B cell (primary cell): Measurements from ENCODE around the gene PPFIA2. TPM values are rescaled to one million over a fixed set of nuclear protein-coding genes. Genes with fewer than 3 reads are reported as not detected.

Experiments
- ATAC-seq: fragments of 200-7000 bp; cut with Tn5 transposase; one replicate; pipeline ENCODE4 v1.10.0; 2021; ENCODE audit warnings: low read depth, mild to moderate bottlenecking, moderate number of reproducible peaks, moderate library complexity
- CTCF ChIA-PET: fragments of 350-600 bp; sonication (Branson Sonifier 250); formaldehyde crosslinking; loops from one replicate; lab custom pipeline; 2021; ENCODE audit warnings: antibody characterized with exemption, inconsistent platforms; lab: Charles Lee
- POLR2A ChIA-PET: fragments of 350-600 bp; sonication (Branson Sonifier 250); formaldehyde crosslinking; loops from one replicate; lab custom pipeline; 2021; ENCODE audit warnings: antibody characterized with exemption; lab: Charles Lee
- DNase-seq: peaks from one replicate; pipeline ENCODE4 v3.0.0; 2013
- H2AFZ ChIP-seq: 2 replicates; pipeline ENCODE4 v1.6.1; 2012; ENCODE audit warnings: mild to moderate bottlenecking, low read depth, low read length; ENCODE audit not compliant: insufficient read depth, poor library complexity, severe bottlenecking
- H3K27ac ChIP-seq, 2 donors: 1 replicate in 1 of 2; 2 replicates in 1 of 2; pipeline ENCODE4 v1.5.1; 2012 to 2013; ENCODE audit warnings: low read length in 2 of 2, mild to moderate bottlenecking in 2 of 2, moderate library complexity in 1 of 2
- H3K27me3 ChIP-seq, 4 experiments: fragments of 200-600 bp in 1 of 4; sonication (generic) in 1 of 4; replicated peaks in 1 of 4; 1 replicate in 2 of 4; 2 replicates in 2 of 4; pipeline versions ENCODE4 v1.6.1 to v1.7.0; 2013 to 2016; ENCODE audit warnings: low read length in 3 of 4, mild to moderate bottlenecking in 2 of 4, mixed read lengths in 1 of 4, moderate library complexity in 1 of 4; ENCODE audit not compliant: insufficient read depth in 4 of 4, control insufficient read depth in 3 of 4; ENCODE audit errors: control extremely low read depth in 1 of 4
- H3K36me3 ChIP-seq, 2 experiments: replicated peaks in 1 of 2; 1 replicate in 1 of 2; 2 replicates in 1 of 2; pipeline versions ENCODE4 v1.6.1 to v1.7.1; 2013; ENCODE audit warnings: low read length in 1 of 2; ENCODE audit not compliant: insufficient read depth in 2 of 2, control insufficient read depth in 1 of 2; ENCODE audit errors: control extremely low read depth in 1 of 2, extremely low read depth in 1 of 2
- H3K4me1 ChIP-seq, 2 donors: fragments of 200-600 bp in 1 of 2; sonication (generic) in 1 of 2; 1 replicate in 1 of 2; 2 replicates in 1 of 2; pipeline versions ENCODE4 v1.5.1 to v1.6.1; 2013 to 2017; ENCODE audit warnings: low read length in 2 of 2; ENCODE audit not compliant: control insufficient read depth in 2 of 2, insufficient read depth in 2 of 2
- H3K4me2 ChIP-seq: replicated peaks from 2 replicates; pipeline ENCODE3; 2012; ENCODE audit warnings: mild to moderate bottlenecking, low read depth, low read length; ENCODE audit not compliant: poor library complexity, severe bottlenecking
- H3K4me3 ChIP-seq, 5 experiments: fragments of 200-600 bp in 1 of 5; sonication (generic) in 1 of 5; 1 replicate in 3 of 5; 2 replicates in 2 of 5; pipeline versions ENCODE4 v1.5.1 to v1.7.0; 2011 to 2016; ENCODE audit warnings: low read length in 4 of 5, mild to moderate bottlenecking in 4 of 5, low read depth in 2 of 5, control low read depth in 1 of 5, moderate library complexity in 1 of 5; ENCODE audit not compliant: insufficient read depth in 1 of 5; ENCODE audit errors: control extremely low read depth in 1 of 5, extremely low read depth in 1 of 5
- H3K79me2 ChIP-seq: fragments of 200-600 bp; sonication (generic); one replicate; pipeline ENCODE4 v1.6.0; 2016; ENCODE audit warnings: low read length; ENCODE audit not compliant: control insufficient read depth, insufficient read depth
- H3K9ac ChIP-seq: fragments of 200-600 bp; sonication (generic); 2 replicates; pipeline ENCODE4 v1.6.1; 2017; ENCODE audit warnings: mild to moderate bottlenecking, low read length, moderate library complexity
- H3K9me3 ChIP-seq, 3 donors: one replicate each; pipeline versions ENCODE4 v1.6.1 to v1.7.1; 2013; ENCODE audit warnings: low read length in 2 of 3; ENCODE audit not compliant: control insufficient read depth in 2 of 3, insufficient read depth in 1 of 3; ENCODE audit errors: control extremely low read depth in 1 of 3
- H4K20me1 ChIP-seq: 2 replicates; pipeline ENCODE4 v1.6.0; 2012; ENCODE audit warnings: mild to moderate bottlenecking, low read length; ENCODE audit not compliant: insufficient read depth, control insufficient read depth, poor library complexity, severe bottlenecking
- H3K27ac Mint-ChIP-seq: one replicate; pipeline ENCODE4 v1.8.0; 2021; ENCODE audit warnings: mixed read lengths
- H3K27me3 Mint-ChIP-seq: one replicate; pipeline ENCODE4 v1.8.0; 2021; ENCODE audit warnings: mixed read lengths
- H3K4me1 Mint-ChIP-seq: one replicate; pipeline ENCODE4 v1.8.0; 2021; ENCODE audit warnings: mixed read lengths
- H3K4me3 Mint-ChIP-seq: one replicate; pipeline ENCODE4 v1.8.0; 2021; ENCODE audit warnings: mixed read lengths
- H3K9me3 Mint-ChIP-seq: one replicate; pipeline ENCODE4 v1.8.0; 2022; ENCODE audit warnings: mixed read lengths; ENCODE audit not compliant: insufficient read depth
- CTCF ChIP-seq: fragments of 200-600 bp; IDR thresholded peaks from one replicate; pipeline ENCODE4 v1.8.0; 2022; ENCODE audit warnings: antibody characterized with exemption, mild to moderate bottlenecking
- EZH2 ChIP-seq: IDR thresholded peaks from 2 replicates; pipeline ENCODE4 v1.6.1; 2012; ENCODE audit warnings: borderline replicate concordance, low read depth, mild to moderate bottlenecking, moderate library complexity, low read length; ENCODE audit not compliant: insufficient read depth, poor library complexity, severe bottlenecking
- WGBS: methylation state at CpG from one replicate; pipeline ENCODE4 v1.1.5; 2013; ENCODE audit warnings: missing lambda C conversion rate; ENCODE audit not compliant: insufficient coverage; 5-methylcytosine and 5-hydroxymethylcytosine counted together
- intact Hi-C: fragments of 100-400 bp; cut with micrococcal nuclease; formaldehyde crosslinking; loops from one replicate; pipeline ENCODE4 v1.10.0; 2022
- polyA plus RNA-seq: library from polyadenylated mRNA; depleted of rRNA; stranded (reverse); fragments of >200 nt; gene quantifications from 2 replicates; pipeline ENCODE4 v1.2.3, GENCODE V29; 2012
- total RNA-seq, 2 donors: library from RNA; stranded (reverse); fragments of 120-200 nt in 1 of 2; gene quantifications; 1 replicate in 1 of 2; 2 replicates in 1 of 2; pipeline versions ENCODE4 v1.2.3 to v1.2.4, GENCODE V29; 2013 to 2022

PPFIA2 gene
- total and polyA plus RNA-seq, 2 donors (not counting 1 experiment from before 2014, with no cell fraction given) = not detected

GRCh38 chr12:81440001-81440400 lies 319.1 kb downstream of the PPFIA2 start:
- no peak for ATAC-seq
- POLR2A ChIA-PET = no interaction called here

GRCh38 chr12:81439344-81439743 lies 319.8 kb downstream of the PPFIA2 start:
- Histone ChIP-seq H3K36me3 (no peaks in the 10 kb centered on the region), H2AFZ (no peak overlapping the region), H3K9ac (no peak overlapping the region), H3K79me2 (no peaks in the 10 kb centered on the region), H3K27me3 (no peaks in the 10 kb centered on the region), H3K4me1 (no peaks in the 10 kb centered on the region), H3K9me3 (no peaks in the 10 kb centered on the region), H3K4me3 (no peak overlapping the region), H4K20me1 (no peaks in the 10 kb centered on the region), H3K4me2 (no peak overlapping the region), H3K27ac (no peak overlapping the region)
- Mint-ChIP-seq H3K4me3 (no peak overlapping the region), H3K27me3 (no peaks in the 10 kb centered on the region), H3K27ac (no peak overlapping the region), H3K9me3 (no peaks in the 10 kb centered on the region), H3K4me1 (no peaks in the 10 kb centered on the region)
- CTCF ChIA-PET = no interaction called here
- no CpG with 5 or more reads among the region's 5 CpGs for WGBS
- POLR2A ChIA-PET = no interaction called here
- TF ChIP-seq CTCF = no peak
- TF ChIP-seq EZH2 = no peak
- DNase-seq = no peak
- intact Hi-C loops = no loop called here
- no peak for ATAC-seq

More at GRCh38 chr12:81440001-81440400, 319.1 kb downstream of the PPFIA2 start:
- Mint-ChIP-seq H3K4me1 (no peaks in the 10 kb centered on the region), H3K4me3 (no peak overlapping the region), H3K9me3 (no peaks in the 10 kb centered on the region), H3K27ac (no peak overlapping the region), H3K27me3 (no peaks in the 10 kb centered on the region)
- Histone ChIP-seq H2AFZ (no peak overlapping the region), H3K4me1 (no peaks in the 10 kb centered on the region), H4K20me1 (no peaks in the 10 kb centered on the region), H3K79me2 (no peaks in the 10 kb centered on the region), H3K4me3 (no peak overlapping the region), H3K9ac (no peak overlapping the region), H3K27me3 (no peaks in the 10 kb centered on the region), H3K27ac (no peak overlapping the region), H3K9me3 (no peaks in the 10 kb centered on the region), H3K4me2 (no peak overlapping the region), H3K36me3 (no peaks in the 10 kb centered on the region)
- WGBS = 83% methylated on average over 1 of the region's 3 CpGs
- CTCF ChIA-PET = no interaction called here
- intact Hi-C loops = no loop called here
- TF ChIP-seq CTCF (no peak), EZH2 (no peak)
- DNase-seq = no peak
